LNCaP clone FGC (cell line): ENCODE results near the gene CHGA.

Experiments
- DNase-seq: peaks from one replicate; pipeline ENCODE4 v3.0.0-alpha.2; 2011; ENCODE audit warnings: low read depth
- H3K4me3 ChIP-seq: 2 replicates; pipeline ENCODE4 v1.5.1; 2011; ENCODE audit warnings: mild to moderate bottlenecking, low read depth, low read length, control low read depth
- CTCF ChIP-seq: IDR thresholded peaks from 2 replicates; pipeline ENCODE4 v1.5.1; 2012; ENCODE audit warnings: mild to moderate bottlenecking; ENCODE audit not compliant: control insufficient read depth, insufficient read depth; ENCODE audit errors: extremely low read depth

Gene CHGA

GRCh38 chr14:92959189-92959531, 36.2 kb downstream of the CHGA start:
- DNase-seq, result no peak
- no peak overlapping the region for H3K4me3 ChIP-seq
- no peak for TF ChIP-seq CTCF

DNA sequence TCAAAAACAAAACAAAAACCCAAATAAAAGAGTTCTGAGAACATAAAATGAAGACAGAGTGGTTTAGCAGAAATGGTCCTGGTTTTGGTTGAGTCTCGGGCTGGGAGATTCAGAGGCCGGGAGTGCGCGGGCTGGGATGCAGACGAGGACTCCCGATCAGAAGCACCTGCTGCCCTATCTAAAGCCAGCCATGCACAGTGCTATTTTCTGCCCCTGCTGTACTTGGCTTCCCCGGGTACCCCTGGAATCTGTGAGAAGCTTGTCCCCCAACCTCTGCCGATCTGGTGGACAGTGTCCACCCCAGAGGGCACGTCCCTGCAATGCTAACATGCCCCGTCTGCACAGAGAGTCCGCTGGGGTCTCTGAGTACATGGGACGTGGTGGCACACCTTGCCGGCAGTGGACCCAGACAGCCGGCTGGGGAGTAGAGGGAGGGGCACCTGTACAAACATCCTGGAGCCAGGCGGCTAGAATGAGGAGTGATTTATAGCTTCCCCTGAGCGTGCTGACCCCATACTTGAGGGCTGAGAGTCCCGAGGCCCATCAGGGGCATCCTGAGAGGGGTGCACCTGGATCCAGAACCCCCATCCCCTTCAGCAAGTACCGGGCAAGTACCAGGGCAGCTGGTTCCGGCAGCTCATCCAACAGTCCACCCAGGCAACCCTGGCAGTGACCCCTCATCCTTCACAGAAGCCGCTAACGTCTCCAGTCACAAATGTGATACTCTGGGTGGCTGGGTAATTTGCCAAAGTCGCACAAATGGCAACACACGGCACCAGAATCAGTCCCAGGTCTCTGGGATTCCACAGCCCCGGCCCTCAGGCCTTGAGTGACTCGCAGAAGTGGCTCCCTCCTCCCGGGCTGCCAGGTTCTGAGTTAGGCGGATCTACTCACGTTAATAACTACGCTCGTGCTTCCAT, 37.1 kb downstream of the CHGA start:
- H3K4me3 ChIP-seq, result no peak overlapping the region
- no peak for DNase-seq
- TF ChIP-seq CTCF, result no peak

DNA sequence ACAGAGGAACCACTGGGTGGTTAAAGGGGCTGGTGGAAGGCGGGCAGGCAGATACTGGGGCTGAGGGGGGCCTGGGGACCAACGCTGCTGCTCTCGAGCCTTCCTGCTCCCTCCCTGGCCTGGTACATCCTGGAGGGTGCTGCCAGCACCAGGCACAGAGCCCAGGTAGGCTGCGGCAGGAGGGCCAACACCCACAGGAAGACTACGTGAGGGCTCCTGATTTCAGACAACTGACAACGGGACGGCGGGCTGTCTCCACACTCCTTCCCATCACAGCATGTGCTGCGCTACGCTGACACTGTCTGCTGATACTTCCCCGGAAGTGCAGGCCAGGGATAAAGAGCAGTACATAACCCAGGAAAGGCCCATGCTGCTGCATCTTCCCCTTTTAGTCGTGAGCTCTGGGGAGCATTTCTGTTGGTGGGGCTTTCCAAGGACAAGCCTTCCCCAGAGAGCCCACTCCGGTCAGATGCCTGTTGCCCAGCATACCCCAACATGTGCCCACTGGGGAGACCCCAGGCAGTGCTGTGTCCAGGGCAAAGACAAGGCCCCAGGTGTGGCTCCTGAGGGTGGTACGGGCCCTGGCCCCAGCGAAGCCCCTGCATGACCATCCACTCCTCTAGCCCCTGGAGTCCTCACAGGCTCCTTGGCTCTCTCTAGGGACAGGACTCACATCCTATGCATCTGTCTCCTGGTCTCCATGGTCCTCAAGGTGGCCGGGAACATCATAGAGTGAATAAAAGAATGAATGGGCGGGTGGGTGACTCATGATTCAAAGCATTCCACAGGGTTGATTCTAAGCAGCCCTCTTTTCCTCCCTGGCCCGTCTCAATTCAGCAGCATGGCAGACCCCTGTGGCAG, 38.0 kb downstream of the CHGA start:
- DNase-seq, result no peak
- no peak overlapping the region for H3K4me3 ChIP-seq
- TF ChIP-seq CTCF, result no peak

DNA sequence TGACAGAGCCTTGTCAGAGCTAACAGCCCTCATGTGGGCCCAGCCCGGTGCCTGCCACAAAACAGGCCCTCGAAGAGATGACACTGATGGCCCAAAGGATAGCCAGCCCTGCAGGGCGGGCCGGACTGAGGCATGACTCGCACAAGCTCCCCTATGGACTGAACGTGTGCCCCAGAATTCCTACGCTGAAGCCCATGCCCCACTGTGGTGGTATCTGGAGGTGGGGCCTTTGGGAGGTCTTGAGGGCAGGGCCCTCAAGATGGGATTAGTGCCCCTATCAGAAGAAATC, 38.6 kb downstream of the CHGA start:
- no peak for DNase-seq
- H3K4me3 ChIP-seq, result no peak overlapping the region
- TF ChIP-seq CTCF, result no peak

GRCh38 chr14:92962031-92962830, 39.3 kb downstream of the CHGA start:
- DNase-seq, result no peak
- H3K4me3 ChIP-seq, result no peak overlapping the region

GRCh38 chr14:92962831-92963095, 39.8 kb downstream of the CHGA start:
- TF ChIP-seq CTCF, result no peak
- no peak overlapping the region for H3K4me3 ChIP-seq
- DNase-seq, result no peak

More at GRCh38 chr14:92962031-92962830, 39.3 kb downstream of the CHGA start:
- no peak for TF ChIP-seq CTCF
